ENCODE measurements around the gene HYCC1.

Gene HYCC1

GRCh38 chr7:23016345-23017253, 2.7 kb upstream of the HYCC1 start:
- DNase-seq (ENCODE audit: low read depth in 3 of 3) = no peak

- DNase-seq (ENCODE audit: low read depth in 3 of 3) = no peak
Observed at GRCh38 chr7:23014681-23015080, 751 bp upstream of the HYCC1 start.

- no peak for DNase-seq (ENCODE audit: low read depth in 3 of 3)
Observed at GRCh38 chr7:23012908-23013714, 819 bp downstream of the HYCC1 start.

- no peak for DNase-seq (ENCODE audit: low read depth in 3 of 3)
Observed at GRCh38 chr7:23012186-23012585, 1.7 kb downstream of the HYCC1 start.

- no peak for DNase-seq (ENCODE audit: low read depth in 3 of 3)
Observed at GRCh38 chr7:23011222-23011924, 2.6 kb downstream of the HYCC1 start.

GRCh38 chr7:23009303-23009702, 4.6 kb downstream of the HYCC1 start:
- no peak for DNase-seq (ENCODE audit: low read depth in 3 of 3)

- DNase-seq (ENCODE audit: low read depth in 3 of 3) = no peak
Observed at GRCh38 chr7:23004247-23004520, 9.7 kb downstream of the HYCC1 start.

GRCh38 chr7:23003505-23004246, 10.3 kb downstream of the HYCC1 start:
- no peak for DNase-seq (ENCODE audit: low read depth in 3 of 3)

- DNase-seq (ENCODE audit: low read depth in 3 of 3) = no peak
Observed at GRCh38 chr7:23002698-23003097, 11.2 kb downstream of the HYCC1 start.

GRCh38 chr7:23001610-23002009, 12.3 kb downstream of the HYCC1 start:
- no peak for DNase-seq (ENCODE audit: low read depth in 3 of 3)

- no peak for DNase-seq (ENCODE audit: low read depth in 3 of 3)
Observed at GRCh38 chr7:23000597-23001360, 13.2 kb downstream of the HYCC1 start.

GRCh38 chr7:22998519-22998896, 15.4 kb downstream of the HYCC1 start:
- DNase-seq (ENCODE audit: low read depth in 3 of 3) = no peak

- DNase-seq (ENCODE audit: low read depth in 3 of 3) = no peak
Observed at GRCh38 chr7:22997871-22998518, 15.9 kb downstream of the HYCC1 start.

- DNase-seq (ENCODE audit: low read depth in 3 of 3) = no peak
Observed at GRCh38 chr7:22996470-22996869, 17.5 kb downstream of the HYCC1 start.

- no peak for DNase-seq (ENCODE audit: low read depth in 3 of 3)
Observed at GRCh38 chr7:22995011-22995410, 18.9 kb downstream of the HYCC1 start.

GRCh38 chr7:22992874-22993840, 20.8 kb downstream of the HYCC1 start:
- DNase-seq (ENCODE audit: low read depth in 3 of 3) = no peak

GRCh38 chr7:22990588-22990949, 23.4 kb downstream of the HYCC1 start:
- DNase-seq (ENCODE audit: low read depth in 3 of 3) = no peak

- DNase-seq (ENCODE audit: low read depth in 3 of 3) = no peak
Observed at GRCh38 chr7:22989643-22990587, 24.0 kb downstream of the HYCC1 start.
